Measurements from ENCODE around the gene DHCR24. TPM values are rescaled to one million over a fixed set of nuclear protein-coding genes. Genes with fewer than 3 reads are reported as not detected.

Gene DHCR24
- total RNA-seq, 2 experiments from 2014 or later: 114 to 115 TPM

DNA sequence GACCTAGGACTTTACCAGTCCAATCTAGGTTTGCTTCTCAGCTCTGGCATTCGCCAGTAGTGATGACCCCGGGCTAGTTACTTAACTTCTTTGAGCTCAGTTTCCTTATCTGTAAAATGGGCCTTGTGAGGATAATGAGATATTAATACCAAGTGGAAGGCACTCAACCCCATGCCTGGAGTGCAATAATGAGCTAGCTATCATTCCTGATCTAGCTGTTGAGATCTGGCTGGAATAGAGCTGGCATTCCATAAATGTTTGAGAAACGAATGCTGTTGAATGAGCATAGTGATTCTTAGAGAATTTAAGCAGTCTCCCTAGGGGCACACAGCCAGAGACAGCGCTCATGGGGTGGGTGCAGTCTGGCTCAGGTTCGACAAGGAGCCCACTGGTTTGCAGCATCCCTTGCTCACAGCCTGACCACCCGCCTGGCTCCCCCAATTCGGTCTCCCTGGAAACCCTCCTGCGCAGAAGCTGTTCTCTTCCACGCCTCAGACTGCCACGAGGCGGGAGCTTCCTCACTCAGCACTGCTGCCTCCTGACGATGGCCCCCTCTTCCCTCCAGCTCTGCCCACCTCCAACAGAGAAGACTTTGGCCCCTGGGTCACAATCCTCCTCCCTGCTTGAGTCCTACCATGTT, 32.5 kb downstream of the DHCR24 start:
- Mint-ChIP-seq H3K9me3 (no peaks in the 10 kb centered on the region), H3K36me3 (ENCODE audit: low read depth) (peaks cover 68% of the 10 kb centered on the region), H3K4me3 (no peak overlapping the region), H3K27ac (no peak overlapping the region), H3K27me3 (no peaks in the 10 kb centered on the region), H3K4me1 (no peaks in the 10 kb centered on the region)
- no peak for DNase-seq
- CTCF ChIA-PET: no interaction called here
- POLR2A ChIA-PET: interaction anchor here (1.0 kb wide), 1 partner anchor 32 kb away, joined by 4 read pairs; the partner anchor contains the start of gene DHCR24

DNA sequence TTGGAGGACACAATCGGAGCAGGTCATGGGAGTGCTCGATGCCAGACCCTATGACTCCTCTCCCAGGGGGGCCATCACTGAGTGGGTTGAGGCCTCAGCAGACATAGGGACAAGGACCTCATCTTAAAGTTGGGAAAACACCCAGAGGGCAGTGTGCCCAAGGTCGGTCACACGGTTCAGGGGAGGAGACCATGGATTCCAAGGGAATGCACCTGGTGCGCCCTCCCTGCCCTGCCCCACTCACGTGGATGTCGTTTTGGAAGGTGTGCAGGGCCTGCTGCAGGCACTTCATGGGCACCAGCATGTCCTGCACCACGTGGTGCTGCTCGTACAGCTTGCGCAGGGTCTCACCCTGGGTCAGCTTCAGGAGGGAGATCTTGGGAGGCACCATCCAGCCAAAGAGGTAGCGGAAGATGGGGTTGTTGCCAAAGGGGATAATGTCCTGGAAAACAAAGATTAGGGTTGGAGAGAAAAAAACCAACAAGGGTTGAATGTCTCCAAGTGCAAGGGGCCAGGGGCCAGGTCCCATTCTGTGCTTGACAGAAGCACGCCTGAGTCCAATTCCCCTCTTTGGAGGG, 33.1 kb downstream of the DHCR24 start:
- no peaks in the 10 kb centered on the region for H3K27me3 Mint-ChIP-seq
- H3K36me3 Mint-ChIP-seq (ENCODE audit: low read depth): peaks cover 68% of the 10 kb centered on the region
- ChIA-PET CTCF (no interaction called here), POLR2A (interaction anchor here (1.0 kb wide), 1 partner anchor 32 kb away, joined by 4 read pairs; the partner anchor contains the start of gene DHCR24)
- no peak overlapping the region for H3K27ac Mint-ChIP-seq
- no peaks in the 10 kb centered on the region for H3K9me3 Mint-ChIP-seq
- no peak overlapping the region for H3K4me3 Mint-ChIP-seq
- no peaks in the 10 kb centered on the region for H3K4me1 Mint-ChIP-seq
- DNase-seq: no peak

DNA sequence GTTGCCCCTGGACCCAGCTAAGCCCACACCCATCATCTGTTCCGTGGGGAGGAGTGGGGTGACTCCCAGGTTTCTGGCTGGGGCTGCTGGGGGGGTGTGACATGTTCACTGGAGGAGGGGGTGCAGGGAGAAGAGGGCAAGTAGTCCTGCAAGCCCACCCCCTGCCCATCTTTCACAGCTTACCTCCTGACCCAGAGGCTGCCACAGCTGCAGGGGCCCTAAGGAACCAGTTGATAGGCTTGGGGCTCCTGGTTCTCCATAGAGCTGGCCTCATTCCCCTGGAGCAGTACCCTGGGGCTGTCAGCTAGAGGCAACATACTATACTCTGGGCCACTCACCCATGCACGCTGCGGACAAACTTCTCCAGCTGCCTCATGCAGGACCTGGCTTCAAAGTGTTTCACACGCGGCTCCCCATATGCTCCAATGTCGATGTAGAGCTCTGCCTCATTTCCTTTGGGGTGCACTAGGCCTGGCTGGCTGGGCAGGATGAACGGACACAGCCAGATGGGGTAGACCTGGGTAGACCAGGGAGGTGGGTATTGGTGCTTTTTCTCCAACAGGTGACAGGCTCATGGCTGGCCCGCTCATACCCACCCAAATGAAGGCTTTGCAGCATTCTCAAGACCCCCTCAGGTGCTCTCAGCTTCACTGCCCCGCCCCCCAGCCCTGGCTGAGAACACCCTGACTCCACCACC, 33.8 kb downstream of the DHCR24 start:
- POLR2A ChIA-PET: no interaction called here
- no peak overlapping the region for H3K4me3 Mint-ChIP-seq
- peaks cover 68% of the 10 kb centered on the region for H3K36me3 Mint-ChIP-seq (ENCODE audit: low read depth)
- CTCF ChIA-PET: no interaction called here
- DNase-seq: no peak
- no peak overlapping the region for H3K27ac Mint-ChIP-seq
- no peaks in the 10 kb centered on the region for H3K4me1 Mint-ChIP-seq
- H3K27me3 Mint-ChIP-seq: no peaks in the 10 kb centered on the region
- no peaks in the 10 kb centered on the region for H3K9me3 Mint-ChIP-seq

DNA sequence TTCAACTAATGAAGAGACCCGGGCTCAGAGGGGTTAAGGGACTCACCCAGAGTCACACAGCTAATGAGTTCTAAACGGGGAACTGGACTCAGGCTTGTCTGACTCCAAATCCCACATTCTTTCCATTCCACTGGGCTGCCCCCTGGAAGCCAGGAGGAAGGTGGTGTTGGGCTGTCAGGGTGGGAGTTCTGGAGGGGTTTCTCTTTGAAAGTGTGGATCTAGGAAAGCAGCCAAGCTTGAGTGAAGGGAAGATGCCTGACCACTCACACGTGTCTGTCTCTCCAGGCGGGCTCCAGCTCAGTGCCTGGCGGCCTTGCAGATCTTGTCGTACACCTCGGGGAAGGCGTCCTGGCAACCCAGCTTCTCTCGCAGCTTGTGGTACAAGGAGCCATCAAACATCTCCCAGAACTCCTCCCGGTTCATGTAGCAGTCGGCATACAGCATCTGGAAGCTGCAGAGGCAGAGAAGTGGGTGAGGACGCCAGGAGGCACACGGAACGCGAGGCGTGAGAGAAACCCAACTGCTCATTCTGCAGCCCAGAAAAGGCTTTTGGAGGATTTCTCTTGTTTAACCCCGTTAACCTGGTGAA, 35.0 kb downstream of the DHCR24 start:
- H3K4me1 Mint-ChIP-seq: no peaks in the 10 kb centered on the region
- H3K9me3 Mint-ChIP-seq: no peaks in the 10 kb centered on the region
- DNase-seq: no peak
- POLR2A ChIA-PET: no interaction called here
- H3K27me3 Mint-ChIP-seq: no peaks in the 10 kb centered on the region
- CTCF ChIA-PET: no interaction called here
- peaks cover 64% of the 10 kb centered on the region for H3K36me3 Mint-ChIP-seq (ENCODE audit: low read depth)
- no peak overlapping the region for H3K4me3 Mint-ChIP-seq
- H3K27ac Mint-ChIP-seq: no peak overlapping the region

DNA sequence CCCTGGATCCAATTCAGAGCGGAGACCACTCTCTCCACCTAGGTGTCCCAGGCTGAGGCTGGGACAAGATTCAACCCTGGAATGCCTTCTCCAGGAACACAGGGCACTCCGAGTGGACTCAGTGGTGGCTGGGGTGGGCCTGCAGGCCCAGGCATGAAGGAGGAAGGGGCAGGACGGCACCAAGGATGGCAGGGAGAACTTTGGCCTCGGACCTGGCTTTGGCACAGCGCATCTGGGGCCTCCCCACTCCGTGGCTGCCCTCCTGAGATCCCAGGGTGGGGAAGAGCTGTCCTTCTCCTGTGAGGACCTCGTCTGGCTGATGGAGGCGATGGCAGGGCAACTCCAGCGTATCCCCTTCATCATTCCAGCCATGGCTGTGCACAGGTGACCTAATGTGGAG, 35.6 kb downstream of the DHCR24 start:
- DNase-seq: no peak
- H3K4me3 Mint-ChIP-seq: no peak overlapping the region
- H3K27ac Mint-ChIP-seq: no peak overlapping the region
- POLR2A ChIA-PET: no interaction called here
- H3K4me1 Mint-ChIP-seq: no peaks in the 10 kb centered on the region
- peaks cover 59% of the 10 kb centered on the region for H3K36me3 Mint-ChIP-seq (ENCODE audit: low read depth)
- no peaks in the 10 kb centered on the region for H3K9me3 Mint-ChIP-seq
- CTCF ChIA-PET: no interaction called here
- no peaks in the 10 kb centered on the region for H3K27me3 Mint-ChIP-seq

DNA sequence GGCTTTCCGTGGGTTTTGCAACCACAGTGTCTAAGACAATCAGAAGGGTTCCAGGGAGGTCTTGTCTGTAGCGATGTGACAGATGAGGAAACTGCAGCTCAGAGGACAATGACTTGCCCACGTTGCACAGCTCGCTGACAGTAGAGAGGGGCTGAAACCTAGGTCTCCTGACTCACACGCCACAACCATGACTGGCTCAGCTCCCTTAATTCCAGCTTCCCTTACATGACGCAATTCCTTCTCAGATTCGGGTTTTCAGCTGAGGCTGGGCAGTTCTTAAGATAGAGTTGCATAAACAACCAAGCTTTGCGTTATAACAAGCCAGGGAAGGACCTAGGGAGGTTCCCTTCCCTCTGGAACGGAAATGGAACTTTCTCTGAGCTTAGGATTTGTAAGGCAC, 36.3 kb downstream of the DHCR24 start:
- no peak overlapping the region for H3K4me3 Mint-ChIP-seq
- CTCF ChIA-PET: no interaction called here
- H3K9me3 Mint-ChIP-seq: no peaks in the 10 kb centered on the region
- no peak for DNase-seq
- POLR2A ChIA-PET: no interaction called here
- no peaks in the 10 kb centered on the region for H3K4me1 Mint-ChIP-seq
- peaks cover 55% of the 10 kb centered on the region for H3K36me3 Mint-ChIP-seq (ENCODE audit: low read depth)
- H3K27me3 Mint-ChIP-seq: no peaks in the 10 kb centered on the region
- H3K27ac Mint-ChIP-seq: no peak overlapping the region

DNA sequence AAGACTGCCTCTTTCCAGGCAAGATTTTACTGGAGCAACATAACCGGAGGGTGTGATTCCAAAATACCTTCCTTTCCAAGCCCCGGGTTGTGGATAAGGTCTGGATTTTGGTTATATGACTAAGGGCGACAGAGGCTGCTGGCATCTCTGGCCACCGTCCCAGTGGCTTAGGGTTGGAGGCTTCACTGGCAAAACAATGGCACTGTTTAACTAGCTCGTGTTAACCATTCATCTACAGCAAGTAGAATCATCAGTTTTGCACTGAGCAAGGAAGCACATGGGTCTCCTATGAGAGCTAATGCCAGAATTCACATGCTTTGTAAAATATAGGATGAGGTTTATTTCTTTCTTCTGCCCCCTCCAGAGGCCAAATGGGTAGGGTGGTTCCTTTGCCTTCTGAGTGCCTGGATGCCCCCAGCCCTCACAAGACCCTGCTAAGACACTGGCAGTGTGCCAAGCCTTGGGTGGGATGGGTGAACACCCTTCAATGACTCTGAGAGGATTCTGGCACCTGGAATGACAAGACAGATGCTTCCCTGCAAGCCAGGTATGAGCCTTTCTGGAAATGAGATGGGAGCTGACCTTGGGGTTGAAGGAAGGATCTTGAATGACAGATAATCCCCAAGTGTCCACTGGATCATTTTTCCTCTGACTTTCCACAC, 36.8 kb downstream of the DHCR24 start:
- no peak for DNase-seq
- Mint-ChIP-seq H3K27me3 (no peaks in the 10 kb centered on the region), H3K27ac (no peak overlapping the region), H3K4me1 (no peaks in the 10 kb centered on the region), H3K36me3 (ENCODE audit: low read depth) (peaks cover 55% of the 10 kb centered on the region), H3K9me3 (no peaks in the 10 kb centered on the region), H3K4me3 (no peak overlapping the region)
- ChIA-PET POLR2A (no interaction called here), CTCF (no interaction called here)

DNA sequence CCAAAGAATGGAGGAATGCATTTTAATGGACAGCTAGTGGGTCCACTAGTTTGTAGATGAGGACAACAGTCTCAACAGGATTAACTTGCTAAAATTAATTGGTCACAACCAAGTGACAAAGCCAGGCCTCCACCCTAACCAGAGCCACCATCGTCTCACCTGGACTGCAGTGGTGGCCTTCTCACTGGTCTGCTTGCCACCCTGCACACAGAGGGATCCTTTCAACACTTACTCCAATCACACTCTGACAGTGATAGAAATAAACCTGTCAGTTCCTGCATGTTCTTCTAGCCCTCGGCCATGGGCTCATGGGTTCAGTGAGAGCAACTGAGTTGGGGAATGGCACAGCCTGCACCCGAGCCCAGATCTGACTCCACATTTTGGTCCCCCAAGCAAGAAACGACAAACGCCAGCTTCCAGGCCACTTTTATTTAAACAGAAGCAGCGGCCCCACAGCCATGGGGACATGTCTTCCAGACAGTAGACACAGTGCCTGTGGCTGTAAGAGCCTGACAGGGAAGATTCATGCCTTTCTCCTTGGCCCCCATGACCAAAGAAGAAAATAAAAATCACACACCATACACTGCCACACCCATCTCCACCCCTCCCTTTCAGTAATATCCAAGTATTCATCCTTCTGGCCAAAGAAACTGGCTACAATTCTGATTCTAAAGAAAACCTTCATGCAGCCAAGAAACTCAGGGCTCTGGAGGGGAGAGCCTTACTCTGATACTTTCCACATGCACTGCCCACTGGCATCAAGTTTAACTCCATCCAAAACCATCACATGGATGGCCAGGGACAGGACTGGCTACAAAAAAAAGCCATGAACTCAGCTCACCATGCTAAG, 37.6 kb downstream of the DHCR24 start:
- Mint-ChIP-seq H3K4me3 (no peak overlapping the region), H3K27me3 (no peaks in the 10 kb centered on the region), H3K36me3 (ENCODE audit: low read depth) (peaks cover 49% of the 10 kb centered on the region), H3K4me1 (no peaks in the 10 kb centered on the region), H3K27ac (no peak overlapping the region), H3K9me3 (no peaks in the 10 kb centered on the region)
- POLR2A ChIA-PET: no interaction called here
- CTCF ChIA-PET: no interaction called here
- DNase-seq: no peak

DNA sequence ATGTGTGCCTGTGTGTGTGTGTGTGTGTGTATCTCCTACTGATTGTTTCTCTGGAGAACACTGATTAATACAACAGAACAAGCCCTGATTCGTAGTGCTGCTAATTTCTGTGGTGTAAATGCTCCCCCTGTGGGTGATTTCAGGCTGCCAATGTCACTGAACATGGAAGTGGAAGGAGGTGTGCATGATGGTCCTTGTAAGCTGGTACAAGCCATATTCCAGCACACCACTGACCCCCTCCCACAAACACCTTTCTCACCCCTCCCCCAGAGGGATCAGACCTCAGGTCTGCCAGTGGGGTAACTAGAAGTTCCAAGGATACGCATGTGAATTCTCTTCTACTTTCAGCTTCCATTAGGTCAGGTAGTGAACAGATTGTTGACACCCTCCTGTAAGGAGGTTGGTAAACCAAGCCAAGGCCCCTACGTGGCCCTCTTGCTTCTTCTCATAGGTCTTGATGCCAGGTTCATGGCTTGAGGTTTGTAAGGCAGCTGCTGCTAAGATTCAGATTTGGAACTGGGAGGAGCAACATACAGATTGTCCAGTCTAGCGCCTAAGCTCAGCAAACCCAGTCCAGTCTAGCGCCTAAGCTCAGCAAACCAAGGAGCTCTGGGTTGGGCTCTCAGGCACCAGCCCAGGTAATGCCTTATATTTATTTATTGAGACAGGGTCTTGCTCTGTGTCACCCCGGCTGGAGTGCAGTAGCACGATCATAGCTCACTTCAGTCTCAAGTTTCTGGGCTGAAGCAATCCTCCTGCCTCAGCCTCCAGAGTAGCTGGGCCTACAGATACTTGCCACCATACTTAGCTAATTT, 38.7 kb downstream of the DHCR24 start:
- POLR2A ChIA-PET: interaction anchor here (1.3 kb wide), 1 partner anchor 24 kb away, joined by 3 read pairs; no protein-coding TSS in a partner anchor
- CTCF ChIA-PET: interaction anchor here (0.8 to 0.9 kb wide), 2 partner anchors 13 to 174 kb away, joined by 3 read pairs; no protein-coding TSS in a partner anchor
- H3K4me1 Mint-ChIP-seq: no peaks in the 10 kb centered on the region
- no peaks in the 10 kb centered on the region for H3K9me3 Mint-ChIP-seq
- peaks cover 40% of the 10 kb centered on the region for H3K36me3 Mint-ChIP-seq (ENCODE audit: low read depth)
- H3K4me3 Mint-ChIP-seq: no peak overlapping the region
- no peak for DNase-seq
- no peak overlapping the region for H3K27ac Mint-ChIP-seq
- H3K27me3 Mint-ChIP-seq: no peaks in the 10 kb centered on the region

DNA sequence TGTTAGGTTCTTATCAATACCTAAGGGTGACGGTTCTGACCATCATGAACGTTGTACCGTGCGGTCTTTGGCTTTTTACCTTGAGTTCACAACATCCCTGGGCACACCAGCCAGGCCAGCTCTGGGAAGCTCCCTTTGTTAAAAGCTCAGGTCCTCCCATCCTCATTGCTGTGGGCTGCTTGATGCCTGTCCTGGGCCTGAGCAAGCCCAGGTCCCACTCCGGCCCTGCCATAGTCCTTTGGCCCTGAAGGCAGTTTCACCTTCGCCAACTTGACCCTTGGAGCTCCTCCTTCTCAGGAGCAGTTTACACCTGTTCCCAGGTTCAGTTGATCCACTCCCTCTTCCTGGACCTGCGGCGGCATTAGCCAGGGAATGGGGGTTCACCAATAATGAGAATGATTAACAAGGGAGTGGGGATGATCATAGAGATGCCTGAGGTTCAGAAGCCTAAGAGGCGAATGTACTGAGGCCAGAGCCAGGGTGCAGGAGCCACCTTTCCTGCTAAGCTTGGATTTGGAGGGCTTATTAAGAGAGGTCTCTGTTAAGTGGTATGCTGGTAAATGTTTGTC, 40.2 kb downstream of the DHCR24 start:
- H3K4me3 Mint-ChIP-seq: no peak overlapping the region
- ChIA-PET CTCF (interaction anchor here (1.5 kb wide), 1 partner anchor 48 kb away, joined by 3 read pairs; no protein-coding TSS in a partner anchor), POLR2A (interaction anchor here (1.3 kb wide), 1 partner anchor 41 kb away, joined by 3 read pairs; no protein-coding TSS in a partner anchor)
- no peak overlapping the region for H3K27ac Mint-ChIP-seq
- H3K27me3 Mint-ChIP-seq: no peaks in the 10 kb centered on the region
- no peaks in the 10 kb centered on the region for H3K4me1 Mint-ChIP-seq
- no peak for DNase-seq
- peaks cover 29% of the 10 kb centered on the region for H3K36me3 Mint-ChIP-seq (ENCODE audit: low read depth)
- no peaks in the 10 kb centered on the region for H3K9me3 Mint-ChIP-seq

DNA sequence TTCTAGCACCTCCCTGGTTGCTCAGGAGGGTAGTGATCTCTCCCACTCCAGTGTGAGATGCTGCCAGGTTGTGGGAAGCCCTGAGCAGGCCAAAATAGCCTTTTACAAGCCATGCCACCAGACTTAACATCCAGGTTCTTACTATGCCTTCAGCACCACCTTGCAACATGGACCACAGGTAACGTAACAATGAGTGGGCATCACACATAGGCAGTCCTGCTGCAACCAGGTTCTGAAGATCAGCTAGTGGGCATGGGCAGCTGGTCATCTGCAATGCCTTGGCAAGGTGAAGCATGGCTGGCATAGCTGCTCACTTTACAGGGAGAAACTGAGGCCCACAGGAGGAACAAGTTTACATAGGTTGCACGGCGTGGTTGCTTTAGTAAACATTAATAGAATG, 40.7 kb downstream of the DHCR24 start:
- Mint-ChIP-seq H3K4me1 (no peaks in the 10 kb centered on the region), H3K9me3 (no peaks in the 10 kb centered on the region), H3K4me3 (no peak overlapping the region), H3K27me3 (no peaks in the 10 kb centered on the region), H3K27ac (no peak overlapping the region), H3K36me3 (ENCODE audit: low read depth) (peaks cover 26% of the 10 kb centered on the region)
- ChIA-PET POLR2A (interaction anchor here (1.3 kb wide), 1 partner anchor 41 kb away, joined by 3 read pairs; no protein-coding TSS in a partner anchor), CTCF (interaction anchor here (1.5 kb wide), 1 partner anchor 47 kb away, joined by 3 read pairs; no protein-coding TSS in a partner anchor)
- no peak for DNase-seq
